Upper lobe of left lung (tissue), 4 donors: ENCODE results near the gene PRR30.

ENCODE experiments used
- EP300 ChIP-seq, 4 donors: sonication (generic); formaldehyde crosslinking; IDR thresholded peaks; one replicate each; pipeline ENCODE4 v1.5.1; 2017; ENCODE audit warnings: antibody characterized with exemption in 4 of 4, control low read depth in 2 of 4
- POLR2AphosphoS5 ChIP-seq, 2 donors: sonication (generic); formaldehyde crosslinking; IDR thresholded peaks; one replicate each; pipeline ENCODE4 v1.5.1; 2017; ENCODE audit warnings: antibody characterized with exemption in 2 of 2
- TF ChIP-seq, protein P1 (sequence below), 6 experiments: fragments of 450-650 bp in 4 of 6; fragments of 200-600 bp in 2 of 6; sonication (generic) in 2 of 6; IDR thresholded peaks; one replicate each; pipeline ENCODE4 v1.5.1; 2016 to 2019; ENCODE audit warnings: antibody characterized with exemption in 6 of 6

DNA sequence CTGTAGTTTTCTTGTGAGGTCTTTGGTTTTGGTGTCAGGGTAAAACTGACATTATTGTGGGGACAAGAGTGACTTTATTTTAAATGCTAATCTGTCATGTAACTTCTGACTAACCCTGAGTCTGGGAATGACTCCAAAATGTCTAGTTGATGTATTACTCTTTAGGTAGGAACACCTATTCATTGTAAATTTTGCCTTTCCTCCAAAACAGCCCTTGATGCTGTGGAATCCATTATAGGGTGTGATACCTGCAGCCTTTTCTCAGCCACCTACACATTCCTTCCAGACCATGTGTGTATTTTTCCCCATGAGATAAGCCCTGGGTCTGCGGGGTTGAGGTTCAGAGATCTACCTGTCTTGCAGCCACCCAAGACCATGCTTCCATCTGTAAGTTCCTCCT is 4.1 kb upstream of the PRR30 start:
- TF ChIP-seq POLR2AphosphoS5 (IDR thresholded peaks at IDR 0.05) (no peak), EP300 (IDR thresholded peaks at IDR 0.05) (no peak)
- TF ChIP-seq, protein P1, sequence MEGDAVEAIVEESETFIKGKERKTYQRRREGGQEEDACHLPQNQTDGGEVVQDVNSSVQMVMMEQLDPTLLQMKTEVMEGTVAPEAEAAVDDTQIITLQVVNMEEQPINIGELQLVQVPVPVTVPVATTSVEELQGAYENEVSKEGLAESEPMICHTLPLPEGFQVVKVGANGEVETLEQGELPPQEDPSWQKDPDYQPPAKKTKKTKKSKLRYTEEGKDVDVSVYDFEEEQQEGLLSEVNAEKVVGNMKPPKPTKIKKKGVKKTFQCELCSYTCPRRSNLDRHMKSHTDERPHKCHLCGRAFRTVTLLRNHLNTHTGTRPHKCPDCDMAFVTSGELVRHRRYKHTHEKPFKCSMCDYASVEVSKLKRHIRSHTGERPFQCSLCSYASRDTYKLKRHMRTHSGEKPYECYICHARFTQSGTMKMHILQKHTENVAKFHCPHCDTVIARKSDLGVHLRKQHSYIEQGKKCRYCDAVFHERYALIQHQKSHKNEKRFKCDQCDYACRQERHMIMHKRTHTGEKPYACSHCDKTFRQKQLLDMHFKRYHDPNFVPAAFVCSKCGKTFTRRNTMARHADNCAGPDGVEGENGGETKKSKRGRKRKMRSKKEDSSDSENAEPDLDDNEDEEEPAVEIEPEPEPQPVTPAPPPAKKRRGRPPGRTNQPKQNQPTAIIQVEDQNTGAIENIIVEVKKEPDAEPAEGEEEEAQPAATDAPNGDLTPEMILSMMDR (IDR thresholded peaks at IDR 0.05) = no peak
